ENCODE results near the gene MT3.

DNA sequence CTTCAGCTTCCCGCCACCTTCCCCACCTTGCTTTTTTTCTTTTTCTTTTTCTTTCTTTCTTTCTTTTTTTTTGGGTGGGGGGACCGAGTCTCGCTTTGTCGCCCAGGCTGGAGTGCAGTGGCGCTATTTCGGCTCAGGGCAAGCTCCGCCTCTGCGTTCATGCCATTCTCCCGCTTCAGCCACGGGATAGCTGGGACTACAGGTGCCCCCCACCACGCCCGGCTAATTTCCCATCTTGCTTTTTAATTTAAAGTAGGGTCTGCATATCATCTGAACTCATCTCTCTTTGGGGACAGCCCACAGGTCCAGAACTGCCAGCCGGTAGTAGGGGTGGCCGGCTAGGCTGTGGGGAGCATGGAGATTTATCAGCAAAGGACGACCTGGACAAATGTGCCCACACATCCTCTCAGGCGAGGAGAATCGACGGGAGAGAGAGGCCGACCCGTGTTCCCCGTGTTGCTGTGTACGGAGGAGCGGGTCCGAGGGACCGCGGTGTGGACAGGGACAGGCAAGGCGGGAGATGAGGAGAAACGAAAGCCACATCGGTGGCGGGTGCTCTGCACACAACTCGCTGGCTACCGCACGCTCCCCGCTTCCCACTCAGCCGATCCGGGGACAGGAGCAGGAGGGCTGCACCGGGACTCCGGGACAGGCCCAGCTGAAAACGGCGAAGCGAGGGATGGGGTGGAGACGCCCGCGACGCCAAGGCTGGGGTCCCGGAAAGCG lies 45.5 kb downstream of the MT3 start:
- TF ChIP-seq CTCF (IDR thresholded peaks at IDR 0.05): no peak
- TF ChIP-seq POLR2A (IDR thresholded peaks at IDR 0.05): no peak

Measured in lower leg skin (tissue), 3 donors.